Measurements from ENCODE around the gene SREBF1. TPM values are rescaled to one million over a fixed set of nuclear protein-coding genes. Genes with fewer than 3 reads are reported as not detected.

Gene SREBF1
- total and polyA plus RNA-seq, 10 of the 15 experiments (the other 5 are each of a cell fraction or from before 2014, with no cell fraction given): 1.4 to 84.6 (median 20.4) TPM

- WGBS (ENCODE audit: insufficient coverage, insufficient replicate concordance, low lambda C conversion rate, missing lambda C conversion rate): 94% methylated on average over 31 of the region's 31 CpGs
- intact Hi-C loops (cut with micrococcal nuclease; ENCODE audit: unreplicated experiment) (no loop called here), in situ Hi-C loops (cut with MboI) (no loop called here)
- no peak for FAIRE-seq
- POLR2A ChIA-PET: no interaction called here
- no peak for DNase-seq (ENCODE audit: low read depth, low spot score)
- Histone ChIP-seq H3K4me1 (ENCODE audit: control insufficient read depth, insufficient read depth, low read length) (peaks cover 3% of the 10 kb centered on the region; the same call in 1 of the 2 replicates), H2AFZ (ENCODE audit: control insufficient read depth, low read depth, low read length) (no peak overlapping the region), H3K27ac (ENCODE audit: control insufficient read depth, insufficient read depth) (no peak overlapping the region), H3K36me3 (ENCODE audit: control insufficient read depth in 2 of 2, insufficient read depth in 2 of 2, low read length in 1 of 2) (peaks cover 0 to 44% of the 10 kb centered on the region in 2 experiments), H4K20me1 (ENCODE audit: control insufficient read depth, insufficient read depth) (no peaks in the 10 kb centered on the region), H3K4me3 (no peak overlapping the region), H3K79me2 (ENCODE audit: control insufficient read depth, insufficient read depth, low read length) (no peaks in the 10 kb centered on the region), H3K9me3 (replicated peaks; ENCODE audit: control insufficient read depth, insufficient read depth, low read length) (no peaks in the 10 kb centered on the region), H3K9ac (ENCODE audit: control insufficient read depth, insufficient read depth, low read length) (no peak overlapping the region), H3K4me2 (ENCODE audit: control insufficient read depth, insufficient read depth) (no peak overlapping the region), H3K27me3 (replicated peaks in 1 of 2; ENCODE audit: control insufficient read depth in 2 of 2, insufficient read depth in 2 of 2, low read length in 1 of 2) (no peaks in the 10 kb centered on the region)
- BruUV-seq (replicated peaks): no TSS peak
- no peak for TF ChIP-seq BRCA1 (IDR thresholded peaks at IDR 0.05; ENCODE audit: low read depth, low read length)
- no peak for TF ChIP-seq SMAD1 (IDR thresholded peaks at IDR 0.05; ENCODE audit: low read depth, partially characterized antibody)
- TF ChIP-seq MEF2A (IDR thresholded peaks at IDR 0.05; ENCODE audit: insufficient read depth, low read depth, low read length): no peak
- TF ChIP-seq IKZF2 (IDR thresholded peaks at IDR 0.05): no peak
- TF ChIP-seq, protein P1, sequence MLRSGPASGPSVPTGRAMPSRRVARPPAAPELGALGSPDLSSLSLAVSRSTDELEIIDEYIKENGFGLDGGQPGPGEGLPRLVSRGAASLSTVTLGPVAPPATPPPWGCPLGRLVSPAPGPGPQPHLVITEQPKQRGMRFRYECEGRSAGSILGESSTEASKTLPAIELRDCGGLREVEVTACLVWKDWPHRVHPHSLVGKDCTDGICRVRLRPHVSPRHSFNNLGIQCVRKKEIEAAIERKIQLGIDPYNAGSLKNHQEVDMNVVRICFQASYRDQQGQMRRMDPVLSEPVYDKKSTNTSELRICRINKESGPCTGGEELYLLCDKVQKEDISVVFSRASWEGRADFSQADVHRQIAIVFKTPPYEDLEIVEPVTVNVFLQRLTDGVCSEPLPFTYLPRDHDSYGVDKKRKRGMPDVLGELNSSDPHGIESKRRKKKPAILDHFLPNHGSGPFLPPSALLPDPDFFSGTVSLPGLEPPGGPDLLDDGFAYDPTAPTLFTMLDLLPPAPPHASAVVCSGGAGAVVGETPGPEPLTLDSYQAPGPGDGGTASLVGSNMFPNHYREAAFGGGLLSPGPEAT (IDR thresholded peaks at IDR 0.05; ENCODE audit: low read depth): no peak
- TF ChIP-seq HDAC2 (IDR thresholded peaks at IDR 0.05): no peak
- TF ChIP-seq REST (IDR thresholded peaks at IDR 0.05; ENCODE audit: low read depth, low read length): no peak
- TF ChIP-seq, protein P2, sequence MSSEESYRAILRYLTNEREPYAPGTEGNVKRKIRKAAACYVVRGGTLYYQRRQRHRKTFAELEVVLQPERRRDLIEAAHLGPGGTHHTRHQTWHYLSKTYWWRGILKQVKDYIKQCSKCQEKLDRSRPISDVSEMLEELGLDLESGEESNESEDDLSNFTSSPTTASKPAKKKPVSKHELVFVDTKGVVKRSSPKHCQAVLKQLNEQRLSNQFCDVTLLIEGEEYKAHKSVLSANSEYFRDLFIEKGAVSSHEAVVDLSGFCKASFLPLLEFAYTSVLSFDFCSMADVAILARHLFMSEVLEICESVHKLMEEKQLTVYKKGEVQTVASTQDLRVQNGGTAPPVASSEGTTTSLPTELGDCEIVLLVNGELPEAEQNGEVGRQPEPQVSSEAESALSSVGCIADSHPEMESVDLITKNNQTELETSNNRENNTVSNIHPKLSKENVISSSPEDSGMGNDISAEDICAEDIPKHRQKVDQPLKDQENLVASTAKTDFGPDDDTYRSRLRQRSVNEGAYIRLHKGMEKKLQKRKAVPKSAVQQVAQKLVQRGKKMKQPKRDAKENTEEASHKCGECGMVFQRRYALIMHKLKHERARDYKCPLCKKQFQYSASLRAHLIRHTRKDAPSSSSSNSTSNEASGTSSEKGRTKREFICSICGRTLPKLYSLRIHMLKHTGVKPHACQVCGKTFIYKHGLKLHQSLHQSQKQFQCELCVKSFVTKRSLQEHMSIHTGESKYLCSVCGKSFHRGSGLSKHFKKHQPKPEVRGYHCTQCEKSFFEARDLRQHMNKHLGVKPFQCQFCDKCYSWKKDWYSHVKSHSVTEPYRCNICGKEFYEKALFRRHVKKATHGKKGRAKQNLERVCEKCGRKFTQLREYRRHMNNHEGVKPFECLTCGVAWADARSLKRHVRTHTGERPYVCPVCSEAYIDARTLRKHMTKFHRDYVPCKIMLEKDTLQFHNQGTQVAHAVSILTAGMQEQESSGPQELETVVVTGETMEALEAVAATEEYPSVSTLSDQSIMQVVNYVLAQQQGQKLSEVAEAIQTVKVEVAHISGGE (CRISPR knock-in tag; IDR thresholded peaks at IDR 0.05): no peak
- no peak for TF ChIP-seq JUND (IDR thresholded peaks at IDR 0.05; ENCODE audit: low read depth, low read length)
- no peak for TF ChIP-seq SPI1 (IDR thresholded peaks at IDR 0.05; ENCODE audit: borderline replicate concordance, insufficient read depth, low read depth, low read length)
- no peak for TF ChIP-seq SUZ12 (IDR thresholded peaks at IDR 0.05; ENCODE audit: unreplicated experiment)
- no peak for TF ChIP-seq SMC3 (IDR thresholded peaks at IDR 0.05; ENCODE audit: borderline replicate concordance, low read length)
- TF ChIP-seq SRF (IDR thresholded peaks at IDR 0.05; ENCODE audit: low read depth in 2 of 2, low read length in 2 of 2): no peak
- CTCF ChIA-PET: no interaction called here
- ATAC-seq: no peak
- RAD21 ChIA-PET (ENCODE audit: unreplicated experiment): no interaction called here
- SMC1A ChIA-PET (ENCODE audit: uncharacterized antibody, unreplicated experiment): no interaction called here
These were observed 42.4 kb downstream of the SREBF1 start for GRCh38 chr17:17794382-17794781.

All from GM12878 (cell line).